PC-3 (cell line): ENCODE measurements around the gene TRUB2.

ENCODE experiments used
- CTCF ChIP-seq: fragments of 300-600 bp; sonication (generic); conservative IDR thresholded peaks from 2 replicates; pipeline ENCODE4 v1.5.1; 2017; ENCODE audit warnings: antibody characterized with exemption, low read depth, mild to moderate bottlenecking, low read length
- EZH2 ChIP-seq: fragments of 300-600 bp; sonication (generic); IDR thresholded peaks from one replicate; pipeline ENCODE4 v1.6.1; 2017; ENCODE audit warnings: antibody characterized with exemption, mild to moderate bottlenecking, low read length; ENCODE audit not compliant: unreplicated experiment

DNA sequence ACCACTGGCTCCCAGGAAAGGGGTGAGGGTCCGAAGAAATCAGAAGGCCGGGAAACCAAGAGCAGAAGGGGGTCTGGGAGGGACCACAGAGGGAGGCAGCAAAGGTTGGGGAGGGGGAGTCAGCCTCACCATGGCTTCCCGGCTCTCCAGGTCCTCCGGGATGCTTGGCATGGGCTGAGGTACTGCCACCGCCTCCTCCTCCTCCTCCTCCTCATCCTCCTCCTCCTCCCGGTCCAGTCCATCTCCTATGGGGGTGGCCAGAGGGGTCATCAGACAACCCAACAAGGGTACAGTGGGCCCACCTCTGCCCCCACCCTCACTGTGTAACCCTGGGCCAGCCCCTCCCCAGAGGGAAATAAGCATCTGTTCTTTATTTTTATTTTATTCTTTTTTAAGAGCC lies 63.9 kb downstream of the TRUB2 start:
- TF ChIP-seq CTCF, result no peak
- no peak for TF ChIP-seq EZH2
